ENCODE results near the gene WNT4. TPM values are rescaled to one million over a fixed set of nuclear protein-coding genes. Genes with fewer than 3 reads are reported as not detected.
"Not testable (repeated sequence)": the region's sequence is repeated elsewhere in the genome, so short reads cannot be mapped to it uniquely, and the experiment has no call there.

WNT4 gene
- total RNA-seq, 1 donor from 2014 or later, result not detected

DNA sequence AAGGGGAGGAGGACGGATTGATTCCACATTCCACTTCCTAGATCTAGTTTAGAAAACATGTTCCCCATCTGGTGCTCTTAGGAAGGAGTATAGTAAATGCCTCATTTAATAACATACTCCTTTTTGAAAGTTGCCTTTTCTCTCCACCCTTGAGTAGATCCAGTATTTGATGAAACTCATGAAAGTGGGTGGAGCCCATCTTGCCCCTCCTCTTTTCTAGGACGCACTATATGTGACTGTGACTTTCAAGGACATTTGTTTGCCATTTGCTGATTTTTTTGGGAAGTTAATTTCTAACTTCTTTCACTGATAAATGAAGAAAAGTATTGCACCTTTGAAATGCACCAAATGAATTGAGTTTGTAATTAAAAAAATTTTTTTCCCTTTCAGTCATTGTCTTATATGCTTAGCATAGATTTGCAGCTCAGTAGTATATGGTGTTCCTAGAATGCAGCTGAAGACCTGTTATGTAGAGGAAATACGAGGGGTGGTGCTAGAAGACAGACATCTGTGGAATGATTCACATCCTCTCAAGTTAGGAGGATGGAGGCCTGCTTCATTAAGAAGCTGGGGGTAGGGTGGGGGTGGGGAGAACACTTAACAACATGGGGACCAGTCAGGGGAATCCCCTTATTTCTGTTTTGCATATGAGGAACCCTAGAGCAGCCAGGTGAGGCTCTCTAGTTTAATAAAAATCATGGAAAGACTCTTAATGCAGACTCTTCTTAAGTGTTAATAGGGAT, 50.7 kb downstream of the WNT4 start:
- not testable (repeated sequence) for H3K4me3 ChIP-seq (ENCODE audit: low read depth, low read length); DNase-seq (ENCODE audit: low read depth)
- TF ChIP-seq, protein P1, sequence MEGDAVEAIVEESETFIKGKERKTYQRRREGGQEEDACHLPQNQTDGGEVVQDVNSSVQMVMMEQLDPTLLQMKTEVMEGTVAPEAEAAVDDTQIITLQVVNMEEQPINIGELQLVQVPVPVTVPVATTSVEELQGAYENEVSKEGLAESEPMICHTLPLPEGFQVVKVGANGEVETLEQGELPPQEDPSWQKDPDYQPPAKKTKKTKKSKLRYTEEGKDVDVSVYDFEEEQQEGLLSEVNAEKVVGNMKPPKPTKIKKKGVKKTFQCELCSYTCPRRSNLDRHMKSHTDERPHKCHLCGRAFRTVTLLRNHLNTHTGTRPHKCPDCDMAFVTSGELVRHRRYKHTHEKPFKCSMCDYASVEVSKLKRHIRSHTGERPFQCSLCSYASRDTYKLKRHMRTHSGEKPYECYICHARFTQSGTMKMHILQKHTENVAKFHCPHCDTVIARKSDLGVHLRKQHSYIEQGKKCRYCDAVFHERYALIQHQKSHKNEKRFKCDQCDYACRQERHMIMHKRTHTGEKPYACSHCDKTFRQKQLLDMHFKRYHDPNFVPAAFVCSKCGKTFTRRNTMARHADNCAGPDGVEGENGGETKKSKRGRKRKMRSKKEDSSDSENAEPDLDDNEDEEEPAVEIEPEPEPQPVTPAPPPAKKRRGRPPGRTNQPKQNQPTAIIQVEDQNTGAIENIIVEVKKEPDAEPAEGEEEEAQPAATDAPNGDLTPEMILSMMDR (conservative IDR thresholded peaks at IDR 0.05; ENCODE audit: low read depth, low read length), result peak; percentile 10

GRCh38 chr1:22090867-22091266, 52.0 kb downstream of the WNT4 start:
- TF ChIP-seq, protein P1 (conservative IDR thresholded peaks at IDR 0.05; ENCODE audit: low read depth, low read length), result no peak
- no peak overlapping the region for H3K4me3 ChIP-seq (ENCODE audit: low read depth, low read length)
- no peak for DNase-seq (ENCODE audit: low read depth)

GRCh38 chr1:22089787-22090186, 53.1 kb downstream of the WNT4 start:
- TF ChIP-seq, protein P1 (conservative IDR thresholded peaks at IDR 0.05; ENCODE audit: low read depth, low read length), result no peak
- no peak for DNase-seq (ENCODE audit: low read depth)
- H3K4me3 ChIP-seq (ENCODE audit: low read depth, low read length), result no peak overlapping the region

DNA sequence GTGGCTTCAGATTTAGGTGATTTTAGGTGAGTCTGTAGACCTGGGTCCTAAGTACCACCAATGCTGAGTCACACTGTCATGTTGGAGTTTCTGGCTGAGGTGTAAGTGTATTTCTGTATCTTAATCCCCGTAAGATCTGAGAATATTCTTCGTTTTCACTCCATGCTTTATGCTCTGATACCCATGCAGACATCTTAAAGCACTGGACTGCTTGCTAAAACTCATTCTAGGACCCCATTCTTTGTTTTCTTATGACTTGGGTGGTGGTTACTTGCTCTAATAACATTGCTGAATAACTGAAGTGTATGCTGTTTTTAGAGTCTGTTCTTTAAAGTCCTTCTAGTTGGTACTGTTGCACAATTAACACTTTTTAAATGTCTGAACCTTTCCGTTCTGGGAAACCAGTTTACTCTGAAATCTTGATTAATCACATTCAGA, 53.7 kb downstream of the WNT4 start:
- H3K4me3 ChIP-seq (ENCODE audit: low read depth, low read length), result no peak overlapping the region
- TF ChIP-seq, protein P1 (conservative IDR thresholded peaks at IDR 0.05; ENCODE audit: low read depth, low read length), result no peak
- no peak for DNase-seq (ENCODE audit: low read depth)

DNA sequence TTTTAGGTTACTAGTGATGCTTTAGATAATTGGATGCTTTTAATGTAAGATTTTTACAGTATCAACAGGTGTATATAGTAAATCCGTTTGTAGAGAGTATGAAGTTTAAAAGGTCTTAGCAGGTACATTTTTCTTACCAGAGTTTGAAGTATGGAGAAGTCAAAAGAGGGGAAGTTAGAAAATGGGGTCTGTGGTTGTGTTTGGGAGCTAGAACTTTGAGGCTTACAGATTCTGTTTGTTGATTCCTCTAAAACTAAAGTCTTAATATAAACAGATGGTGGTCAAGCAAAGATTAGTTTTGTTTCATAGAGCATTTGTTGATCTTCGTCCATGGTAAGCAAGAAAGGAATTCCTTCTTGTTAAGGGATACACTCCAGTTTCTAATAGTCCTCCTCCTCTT, 54.6 kb downstream of the WNT4 start:
- TF ChIP-seq, protein P1 (conservative IDR thresholded peaks at IDR 0.05; ENCODE audit: low read depth, low read length), result no peak

DNA sequence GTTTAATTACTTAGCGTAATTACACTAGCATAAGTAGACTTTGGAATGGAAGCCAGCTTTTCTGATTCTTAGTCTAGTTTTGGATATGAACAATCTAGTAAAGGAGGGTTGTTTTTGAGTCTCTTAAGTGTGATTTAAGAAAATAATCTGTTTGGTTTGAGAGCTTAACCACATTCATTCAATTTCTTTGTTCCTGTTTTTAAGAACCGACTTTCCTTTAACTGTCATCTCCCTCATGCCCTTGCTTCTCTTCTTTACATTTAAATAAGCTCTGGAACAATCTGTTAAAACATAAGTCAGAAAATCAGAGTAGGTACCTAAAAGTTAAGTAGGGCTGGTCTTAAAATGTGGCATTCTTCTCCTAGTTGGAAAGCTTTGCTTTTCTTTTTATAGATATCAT, 62.7 kb downstream of the WNT4 start:
- TF ChIP-seq, protein P1 (conservative IDR thresholded peaks at IDR 0.05; ENCODE audit: low read depth, low read length), result no peak
- DNase-seq (ENCODE audit: low read depth), result no peak
- H3K4me3 ChIP-seq (ENCODE audit: low read depth, low read length), result no peak overlapping the region

More for the DNA sequence above, 54.6 kb downstream of the WNT4 start:
- H3K4me3 ChIP-seq (ENCODE audit: low read depth, low read length), result no peak overlapping the region
- DNase-seq (ENCODE audit: low read depth), result no peak

GRCh38 chr1:22078133-22078532, 64.8 kb downstream of the WNT4 start:
- DNase-seq (ENCODE audit: low read depth), result no peak
- TF ChIP-seq, protein P1 (conservative IDR thresholded peaks at IDR 0.05; ENCODE audit: low read depth, low read length), result no peak
- no peak overlapping the region for H3K4me3 ChIP-seq (ENCODE audit: low read depth, low read length)

Measured in epithelial cell of proximal tubule (primary cell).